Activated naive CD8-positive, alpha-beta T cell treated with anti-CD3 and anti-CD28 coated beads, Interleukin-2, amount 10 ng/mL, durations not matched to agents 7 days and 5 days (primary cell): ENCODE data around the gene SRL. TPM values are rescaled to one million over a fixed set of nuclear protein-coding genes. Genes with fewer than 3 reads are reported as not detected.
A peak's percentile ranks its signal among the peaks of the same experiment; 100 is the strongest.
"Not testable (repeated sequence)": the region's sequence is repeated elsewhere in the genome, so short reads cannot be mapped to it uniquely, and the experiment has no call there.

Experiments
- ATAC-seq: fragments of 150-1000 bp; cut with Tn5 transposase; one replicate; pipeline ENCODE4 v1.10.0; 2021; ENCODE audit warnings: low read depth, moderate library complexity
- POLR2A ChIA-PET: fragments of 350-600 bp; sonication (Branson Sonifier 250); formaldehyde crosslinking; loops from one replicate; lab custom pipeline; 2021; ENCODE audit warnings: antibody characterized with exemption; lab: Charles Lee
- DNase-seq: peaks from one replicate; pipeline ENCODE4 v3.0.0; 2021
- H3K27ac Mint-ChIP-seq: one replicate; pipeline ENCODE4 v1.8.0; 2022; ENCODE audit warnings: mild to moderate bottlenecking, mixed read lengths
- H3K27me3 Mint-ChIP-seq: one replicate; pipeline ENCODE4 v1.8.0; 2022; ENCODE audit warnings: mild to moderate bottlenecking, moderate library complexity, mixed read lengths
- H3K36me3 Mint-ChIP-seq: one replicate; pipeline ENCODE4 v1.8.0; 2021; ENCODE audit warnings: mild to moderate bottlenecking, mixed read lengths
- H3K4me1 Mint-ChIP-seq: one replicate; pipeline ENCODE4 v1.8.0; 2021; ENCODE audit warnings: mixed read lengths
- H3K4me3 Mint-ChIP-seq: one replicate; pipeline ENCODE4 v1.8.0; 2022; ENCODE audit warnings: mild to moderate bottlenecking, moderate library complexity, mixed read lengths
- H3K9me3 Mint-ChIP-seq: one replicate; pipeline ENCODE4 v1.8.0; 2021; ENCODE audit warnings: mixed read lengths
- total RNA-seq, 2 experiments: library from RNA; stranded (reverse); gene quantifications; one replicate each; pipeline ENCODE4 v1.2.3, GENCODE V29; 2021

Gene SRL
- total RNA-seq, 2 experiments from 2014 or later = not detected

DNA sequence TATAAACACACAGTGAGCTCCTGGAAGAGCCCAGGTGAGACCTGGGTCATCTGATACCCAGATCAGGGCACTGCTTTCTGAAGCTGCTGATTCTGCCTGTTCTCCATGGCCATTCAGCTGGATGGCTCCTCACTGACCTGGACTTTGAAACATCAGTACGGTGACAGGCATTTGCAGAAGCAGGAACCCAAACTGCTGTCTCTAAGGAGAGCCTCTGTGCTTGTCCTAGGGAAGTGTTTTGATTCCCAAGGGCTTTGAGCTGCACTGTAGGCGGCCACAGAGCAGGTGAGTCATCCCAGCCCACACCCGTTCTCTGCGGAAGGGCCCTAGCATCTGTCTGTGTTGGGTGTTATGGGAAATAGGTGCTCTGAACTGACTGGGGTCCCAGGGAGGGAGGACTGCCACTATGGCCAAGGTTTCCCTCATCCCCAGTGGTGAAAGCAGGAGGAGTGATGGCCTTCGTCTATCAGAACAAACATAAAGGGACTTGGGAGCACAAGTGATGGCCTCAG is 64.9 kb downstream of the SRL start:
- H3K36me3 Mint-ChIP-seq = no peaks in the 10 kb centered on the region
- no peaks in the 10 kb centered on the region for H3K4me1 Mint-ChIP-seq
- H3K9me3 Mint-ChIP-seq = no peaks in the 10 kb centered on the region
- H3K27me3 Mint-ChIP-seq = peaks cover 3% of the 10 kb centered on the region
- no peak overlapping the region for H3K27ac Mint-ChIP-seq
- DNase-seq (no peak), ATAC-seq (no peak)
- H3K4me3 Mint-ChIP-seq = no peak overlapping the region
- POLR2A ChIA-PET = interaction anchor here (0.6 kb wide), 1 partner anchor 10 kb away, joined by 3 read pairs; no protein-coding TSS in a partner anchor

DNA sequence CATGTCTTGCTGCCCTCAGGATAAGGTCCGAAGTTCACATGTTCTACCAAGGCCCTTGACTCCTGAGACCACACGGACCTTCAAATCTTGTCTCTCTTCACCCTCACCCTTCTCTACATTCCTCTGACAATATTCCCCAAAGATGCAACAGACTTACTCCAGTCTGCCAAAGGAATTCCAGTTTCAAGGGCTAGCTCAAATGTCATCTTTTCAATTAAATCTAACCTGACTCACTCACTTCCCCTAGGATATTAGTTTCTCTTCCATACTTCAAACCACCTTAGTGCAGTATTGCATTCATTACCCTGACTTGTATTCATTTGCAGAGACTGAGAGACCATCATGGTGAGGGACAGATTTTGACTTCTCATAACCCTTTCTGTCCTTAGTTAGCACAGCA is 66.0 kb downstream of the SRL start:
- Mint-ChIP-seq H3K4me3 (no peak overlapping the region), H3K27ac (peak overlapping the region; percentile 8), H3K36me3 (no peaks in the 10 kb centered on the region), H3K27me3 (peaks cover 5% of the 10 kb centered on the region), H3K9me3 (no peaks in the 10 kb centered on the region), H3K4me1 (no peaks in the 10 kb centered on the region)
- ATAC-seq (no peak), DNase-seq (no peak)
- POLR2A ChIA-PET = interaction anchor here (0.7 kb wide), 1 partner anchor 293 kb away, joined by 3 read pairs; no protein-coding TSS in a partner anchor

DNA sequence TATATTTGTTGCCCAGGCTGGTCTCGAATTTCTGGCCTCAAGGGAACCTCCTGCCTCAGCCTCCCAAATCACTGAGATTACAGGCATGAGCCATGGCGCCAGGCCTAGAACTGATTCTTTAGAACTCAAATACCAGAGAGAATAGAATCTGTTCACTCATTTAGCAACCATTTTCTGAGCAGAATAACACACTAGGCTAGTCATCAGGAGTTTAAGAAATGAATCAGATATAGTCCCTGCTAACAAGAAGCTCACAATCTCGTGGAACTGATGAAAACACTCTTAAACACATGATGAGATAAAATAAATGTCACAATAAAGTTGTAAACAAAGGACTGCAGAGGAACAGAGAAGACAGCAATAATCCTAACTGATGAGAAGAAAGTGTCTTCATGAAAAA is 69.8 kb downstream of the SRL start:
- Mint-ChIP-seq H3K36me3 (no peaks in the 10 kb centered on the region), H3K4me1 (no peaks in the 10 kb centered on the region), H3K9me3 (no peaks in the 10 kb centered on the region), H3K27me3 (peaks cover 5% of the 10 kb centered on the region), H3K4me3 (no peak overlapping the region), H3K27ac (no peak overlapping the region)
- POLR2A ChIA-PET = no interaction called here
- ATAC-seq (no peak), DNase-seq (no peak)

DNA sequence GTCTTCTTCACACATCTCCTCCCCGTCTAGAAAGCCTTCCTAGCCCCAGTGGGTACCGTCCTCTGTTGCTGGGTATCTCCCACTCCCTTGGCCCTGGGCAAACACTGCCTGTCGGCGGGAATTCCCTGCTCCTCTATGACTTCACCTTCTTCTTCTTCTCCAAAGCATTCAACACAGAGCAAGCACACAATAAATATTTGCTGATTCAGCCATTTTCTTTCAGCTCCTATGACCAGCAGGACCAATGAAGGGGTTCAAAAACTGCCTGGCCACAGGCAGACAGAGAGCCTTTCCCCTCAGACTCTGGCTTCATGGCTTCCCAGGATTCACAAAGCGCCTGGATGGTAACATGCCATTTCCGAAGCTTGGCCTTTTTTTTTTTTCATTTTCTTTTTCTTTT is 72.5 kb downstream of the SRL start:
- Mint-ChIP-seq H3K9me3 (no peaks in the 10 kb centered on the region), H3K36me3 (no peaks in the 10 kb centered on the region), H3K27ac (no peak overlapping the region), H3K27me3 (peaks cover 5% of the 10 kb centered on the region), H3K4me3 (no peak overlapping the region), H3K4me1 (no peaks in the 10 kb centered on the region)
- POLR2A ChIA-PET = no interaction called here
- DNase-seq = no peak
- ATAC-seq = no peak

- Mint-ChIP-seq H3K36me3 (no peaks in the 10 kb centered on the region), H3K4me3 (no peak overlapping the region), H3K27ac (no peak overlapping the region), H3K4me1 (no peaks in the 10 kb centered on the region), H3K9me3 (no peaks in the 10 kb centered on the region), H3K27me3 (peaks cover 5% of the 10 kb centered on the region)
- POLR2A ChIA-PET = interaction anchor here (0.6 kb wide), 1 partner anchor 10 kb away, joined by 3 read pairs; no protein-coding TSS in a partner anchor
- ATAC-seq (no peak), DNase-seq (no peak)
These were observed 75.1 kb downstream of the SRL start for GRCh38 chr16:4166821-4167220.

GRCh38 chr16:4160658-4161430 is 81.0 kb downstream of the SRL start:
- H3K27ac Mint-ChIP-seq = no peak overlapping the region
- no peak for ATAC-seq

GRCh38 chr16:4159726-4160125 is 82.2 kb downstream of the SRL start:
- DNase-seq (no peak), ATAC-seq (no peak)
- Mint-ChIP-seq H3K4me3 (no peak overlapping the region), H3K9me3 (no peaks in the 10 kb centered on the region), H3K4me1 (peaks cover 3% of the 10 kb centered on the region), H3K36me3 (no peaks in the 10 kb centered on the region), H3K27ac (no peak overlapping the region), H3K27me3 (no peaks in the 10 kb centered on the region)
- POLR2A ChIA-PET = no interaction called here

More at GRCh38 chr16:4160658-4161430, 81.0 kb downstream of the SRL start:
- peaks cover 3% of the 10 kb centered on the region for H3K27me3 Mint-ChIP-seq
- peaks cover 3% of the 10 kb centered on the region for H3K4me1 Mint-ChIP-seq
- no peaks in the 10 kb centered on the region for H3K36me3 Mint-ChIP-seq
- POLR2A ChIA-PET = no interaction called here
- no peak overlapping the region for H3K4me3 Mint-ChIP-seq
- H3K9me3 Mint-ChIP-seq = no peaks in the 10 kb centered on the region
- no peak for DNase-seq

- no peaks in the 10 kb centered on the region for H3K36me3 Mint-ChIP-seq
- no peaks in the 10 kb centered on the region for H3K9me3 Mint-ChIP-seq
- peaks cover 3% of the 10 kb centered on the region for H3K4me1 Mint-ChIP-seq
- no peak overlapping the region for H3K4me3 Mint-ChIP-seq
- no peak for DNase-seq
- peaks cover 1% of the 10 kb centered on the region for H3K27me3 Mint-ChIP-seq
- POLR2A ChIA-PET = no interaction called here
- ATAC-seq = no peak
- no peak overlapping the region for H3K27ac Mint-ChIP-seq
These were observed 83.5 kb downstream of the SRL start for GRCh38 chr16:4158143-4159093.

- H3K4me3 Mint-ChIP-seq = no peak overlapping the region
- POLR2A ChIA-PET = no interaction called here
- no peak overlapping the region for H3K27ac Mint-ChIP-seq
- DNase-seq (no peak), ATAC-seq (no peak)
- no peaks in the 10 kb centered on the region for H3K9me3 Mint-ChIP-seq
- H3K27me3 Mint-ChIP-seq = peaks cover 3% of the 10 kb centered on the region
- no peaks in the 10 kb centered on the region for H3K36me3 Mint-ChIP-seq
- peaks cover 3% of the 10 kb centered on the region for H3K4me1 Mint-ChIP-seq
These were observed 84.5 kb downstream of the SRL start for GRCh38 chr16:4157376-4157825.

DNA sequence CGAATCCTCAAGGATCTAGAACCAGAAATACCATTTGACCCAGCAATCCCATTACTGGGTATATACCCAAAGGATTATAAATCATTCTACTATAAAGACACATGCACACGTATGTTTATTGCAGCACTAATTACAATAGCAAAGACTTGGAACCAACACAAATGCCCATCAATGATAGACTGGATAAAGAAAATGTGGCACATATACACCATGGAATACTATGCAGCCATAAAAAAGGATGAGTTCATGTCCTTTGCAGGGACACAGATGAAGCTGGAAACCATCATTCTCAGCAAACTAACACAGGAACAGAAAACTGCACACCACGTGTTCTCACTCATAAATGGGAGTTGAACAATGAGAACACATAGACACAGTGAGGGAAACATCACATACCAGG is 85.4 kb downstream of the SRL start:
- not testable (repeated sequence) for H3K27me3 Mint-ChIP-seq

DNA sequence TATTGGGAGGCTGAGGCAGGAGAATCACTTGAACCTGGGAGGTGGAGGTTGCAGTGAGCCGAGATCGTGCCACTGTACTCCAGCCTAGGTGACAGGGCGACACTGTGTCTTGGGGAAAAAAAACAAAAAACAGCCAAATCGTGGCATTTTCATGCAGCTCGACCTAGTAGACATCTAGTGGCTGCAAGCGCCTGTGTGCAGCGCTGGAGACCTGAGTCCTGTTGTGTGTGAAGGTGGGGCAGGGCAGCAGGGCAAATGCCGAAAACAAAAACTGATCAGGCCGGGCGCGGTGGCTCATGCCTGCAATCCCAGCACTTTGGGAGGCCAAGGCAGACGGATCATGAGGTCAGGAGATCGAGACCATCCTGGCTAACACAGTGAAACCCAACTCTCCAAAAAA is 88.5 kb downstream of the SRL start:
- H3K36me3 Mint-ChIP-seq, ATAC-seq, H3K27ac Mint-ChIP-seq, H3K4me3 Mint-ChIP-seq, H3K9me3 Mint-ChIP-seq, POLR2A ChIA-PET, H3K4me1 Mint-ChIP-seq, H3K27me3 Mint-ChIP-seq, DNase-seq: not testable (repeated sequence)

More for the DNA sequence above, 85.4 kb downstream of the SRL start:
- DNase-seq, H3K36me3 Mint-ChIP-seq, ATAC-seq, POLR2A ChIA-PET, H3K9me3 Mint-ChIP-seq, H3K4me3 Mint-ChIP-seq, H3K27ac Mint-ChIP-seq, H3K4me1 Mint-ChIP-seq: not testable (repeated sequence)

DNA sequence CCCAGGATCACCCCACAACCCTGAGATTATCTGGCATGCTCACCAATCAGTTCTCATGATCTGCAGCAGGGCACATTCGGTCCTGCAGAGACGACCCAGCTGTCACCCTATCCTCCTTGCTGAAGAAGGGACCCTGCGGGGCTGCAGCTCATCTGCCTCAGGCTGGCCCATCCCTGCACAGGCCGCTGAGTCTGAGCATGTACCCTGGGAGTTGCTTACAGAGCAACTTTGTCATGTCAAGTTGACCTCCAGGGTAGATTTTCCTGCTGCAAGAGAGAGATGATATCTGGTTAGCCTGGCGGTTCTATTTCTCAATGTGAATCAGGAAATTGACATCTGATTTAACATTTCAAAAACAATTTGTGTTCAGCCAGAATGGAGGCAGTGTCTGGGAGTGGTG is 89.6 kb downstream of the SRL start:
- Mint-ChIP-seq H3K27ac (no peak overlapping the region), H3K4me1 (no peaks in the 10 kb centered on the region), H3K9me3 (no peaks in the 10 kb centered on the region), H3K36me3 (no peaks in the 10 kb centered on the region), H3K27me3 (peaks cover 4% of the 10 kb centered on the region), H3K4me3 (no peak overlapping the region)
- POLR2A ChIA-PET = no interaction called here
- ATAC-seq (no peak), DNase-seq (no peak)

DNA sequence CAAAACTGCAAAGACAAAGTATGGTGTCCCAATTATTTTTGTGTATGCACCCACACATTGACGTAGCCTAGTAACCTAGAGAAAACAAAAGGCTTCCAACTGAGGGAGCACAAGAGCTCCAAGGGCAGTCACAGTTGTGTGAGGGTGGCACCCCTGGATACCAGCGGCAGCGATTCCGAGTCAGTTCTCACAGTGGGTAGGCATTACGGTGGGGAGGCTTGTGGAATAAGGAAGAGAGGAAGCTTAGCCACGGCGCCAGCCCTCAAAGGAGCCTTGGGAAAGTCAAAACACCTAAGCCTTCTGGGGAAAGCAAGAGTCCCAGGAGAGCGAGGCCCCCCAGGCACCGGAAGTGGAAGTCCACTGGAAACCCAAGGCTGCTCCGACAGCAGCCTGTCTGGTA is 94.6 kb downstream of the SRL start:
- H3K4me3 Mint-ChIP-seq = no peak overlapping the region
- DNase-seq (no peak), ATAC-seq (no peak)
- no peak overlapping the region for H3K27ac Mint-ChIP-seq
- peaks cover 6% of the 10 kb centered on the region for H3K4me1 Mint-ChIP-seq
- no peaks in the 10 kb centered on the region for H3K36me3 Mint-ChIP-seq
- H3K27me3 Mint-ChIP-seq = peaks cover 2% of the 10 kb centered on the region
- POLR2A ChIA-PET = no interaction called here
- H3K9me3 Mint-ChIP-seq = no peaks in the 10 kb centered on the region
